Adrenal gland (tissue), 12 donors: ENCODE measurements around the gene SEMA5A. TPM values are rescaled to one million over a fixed set of nuclear protein-coding genes. Genes with fewer than 3 reads are reported as not detected.

Source experiments
- DNase-seq, 7 donors: peaks; one replicate each; pipeline ENCODE4 v3.0.0-alpha.2; 2019 to 2020
- H3K27ac ChIP-seq, 5 donors: fragments of 200-600 bp; sonication (generic) in 4 of 5; 1 replicate in 3 of 5; 2 replicates in 2 of 5; pipeline versions ENCODE4 v1.5.1 to v1.8.0; 2016 to 2020; ENCODE audit warnings: mild to moderate bottlenecking in 1 of 5
- H3K27me3 ChIP-seq: fragments of 200-600 bp; 2 replicates; pipeline ENCODE4 v1.8.0; 2021
- H3K36me3 ChIP-seq, 2 donors: fragments of 200-600 bp; replicated peaks in 1 of 2; 1 replicate in 1 of 2; 2 replicates in 1 of 2; pipeline versions ENCODE4 v1.5.1 to v1.8.0; 2018 to 2022
- H3K4me1 ChIP-seq, 2 donors: fragments of 200-600 bp; replicated peaks in 1 of 2; 1 replicate in 1 of 2; 2 replicates in 1 of 2; pipeline versions ENCODE4 v1.5.1 to v1.8.0; 2018 to 2021
- H3K4me3 ChIP-seq, 4 donors: fragments of 200-600 bp; sonication (generic) in 3 of 4; one replicate each; pipeline ENCODE4 v1.5.1; 2016 to 2018
- H3K9me3 ChIP-seq, 3 donors: fragments of 200-600 bp; sonication (generic) in 1 of 3; replicated peaks in 1 of 3; 1 replicate in 2 of 3; 2 replicates in 1 of 3; pipeline versions ENCODE4 v1.5.1 to v1.8.0; 2016 to 2021
- POLR2A ChIP-seq, 2 donors: fragments of 450-650 bp; IDR thresholded peaks; one replicate each; pipeline ENCODE4 v1.6.1; 2017; ENCODE audit warnings: antibody characterized with exemption in 2 of 2, mild to moderate bottlenecking in 2 of 2, moderate library complexity in 1 of 2
- WGBS, 4 donors: extraction: QIAGEN DNeasy Blood & Tissue Kit in 2 of 4; methylation state at CpG; one replicate each; pipeline versions ENCODE4 v1.1.5 to v1.1.7; 2013 to 2017; 5-methylcytosine and 5-hydroxymethylcytosine counted together
- intact Hi-C, 2 donors: fragments of 100-400 bp; cut with DNase I; formaldehyde crosslinking; loops; one replicate each; pipeline versions ENCODE4 v1.14.1 to v1.15.0; 2022 to 2023
- polyA plus RNA-seq, 3 donors: library from polyadenylated mRNA; stranded (reverse); fragments of 200-250 nt in 2 of 3; fragments of 350-450 nt in 1 of 3; fragmentation: Illumina TruSeq in 1 of 3; extraction: RNeasy Lipid Tissue Mini Kit (QIAGEN cat#74804) in 1 of 3; gene quantifications; one replicate each; pipeline ENCODE4 v1.2.3, GENCODE V29; 2013 to 2014
- total RNA-seq, 9 donors: library from RNA; depleted of rRNA in 4 of 9; stranded (reverse); fragments of >200 nt in 4 of 9; fragments of 120-200 nt in 1 of 9; fragmentation: NEBNext Ultra II Directional in 1 of 9; extraction: Animal tissue kit (Norgen Biotek cat#: 25700) in 1 of 9; gene quantifications; one replicate each; pipeline versions ENCODE4 v1.1.0 to v1.2.4, GENCODE V29; 2013 to 2023
- TF ChIP-seq, protein P1 (sequence below), 6 experiments: fragments of 450-650 bp in 4 of 6; fragments of 200-600 bp in 2 of 6; sonication (generic) in 1 of 6; IDR thresholded peaks; 1 replicate in 5 of 6; 2 replicates in 1 of 6; pipeline versions ENCODE4 v1.5.1 to v1.8.0; 2016 to 2021; ENCODE audit warnings: antibody characterized with exemption in 6 of 6, mild to moderate bottlenecking in 2 of 6, moderate library complexity in 1 of 6
- donor health status: healthy with polysubstance abuse.
- donor health status: Bipolar disorder and iron deficiency.
- donor health status: DM: yes; HTN: yes; CAD: no.
- donor health status: DM: no; HTN: no; CAD: no.
- donor health status: DM: no; HTN: no; CAD: no.
- donor health status: DM: yes; HTN: yes; CAD: no.

Gene SEMA5A
- total and polyA plus RNA-seq, 12 donors = 0.40 to 6.0 (median 2.6) TPM

DNA sequence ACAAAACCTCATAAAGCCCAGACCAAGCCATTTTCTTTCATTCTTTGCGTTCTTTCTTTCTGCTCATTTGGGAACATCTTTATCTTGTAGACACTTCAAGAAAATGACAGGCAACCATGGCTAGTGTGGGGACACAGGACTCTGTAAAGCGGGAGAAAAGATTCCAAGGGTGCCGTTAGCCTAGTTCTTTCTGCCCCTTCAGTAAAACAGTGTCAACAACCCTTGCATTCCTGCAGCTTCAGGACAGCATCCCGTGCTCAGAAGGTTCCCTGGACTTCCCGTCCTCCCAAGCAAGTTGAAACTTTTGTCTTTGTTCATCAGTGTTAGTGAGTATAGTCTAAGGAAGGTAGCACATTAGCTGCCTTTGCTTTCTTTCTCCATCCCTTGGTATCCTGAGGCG lies 42.4 kb upstream of the SEMA5A start:
- H3K4me3 ChIP-seq = no peak overlapping the region
- H3K4me1 ChIP-seq = no peaks in the 10 kb centered on the region
- H3K36me3 ChIP-seq = no peaks in the 10 kb centered on the region
- no peaks in the 10 kb centered on the region for H3K27me3 ChIP-seq
- 65 to 77% (median 71%) methylated on average over 6 of the region's 6 CpGs for WGBS, 4 donors
- H3K27ac ChIP-seq = no peak overlapping the region
- no peaks in the 10 kb centered on the region for H3K9me3 ChIP-seq
- TF ChIP-seq POLR2A (IDR thresholded peaks at IDR 0.05) = no peak
- TF ChIP-seq, protein P1, sequence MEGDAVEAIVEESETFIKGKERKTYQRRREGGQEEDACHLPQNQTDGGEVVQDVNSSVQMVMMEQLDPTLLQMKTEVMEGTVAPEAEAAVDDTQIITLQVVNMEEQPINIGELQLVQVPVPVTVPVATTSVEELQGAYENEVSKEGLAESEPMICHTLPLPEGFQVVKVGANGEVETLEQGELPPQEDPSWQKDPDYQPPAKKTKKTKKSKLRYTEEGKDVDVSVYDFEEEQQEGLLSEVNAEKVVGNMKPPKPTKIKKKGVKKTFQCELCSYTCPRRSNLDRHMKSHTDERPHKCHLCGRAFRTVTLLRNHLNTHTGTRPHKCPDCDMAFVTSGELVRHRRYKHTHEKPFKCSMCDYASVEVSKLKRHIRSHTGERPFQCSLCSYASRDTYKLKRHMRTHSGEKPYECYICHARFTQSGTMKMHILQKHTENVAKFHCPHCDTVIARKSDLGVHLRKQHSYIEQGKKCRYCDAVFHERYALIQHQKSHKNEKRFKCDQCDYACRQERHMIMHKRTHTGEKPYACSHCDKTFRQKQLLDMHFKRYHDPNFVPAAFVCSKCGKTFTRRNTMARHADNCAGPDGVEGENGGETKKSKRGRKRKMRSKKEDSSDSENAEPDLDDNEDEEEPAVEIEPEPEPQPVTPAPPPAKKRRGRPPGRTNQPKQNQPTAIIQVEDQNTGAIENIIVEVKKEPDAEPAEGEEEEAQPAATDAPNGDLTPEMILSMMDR (IDR thresholded peaks at IDR 0.05) = no peak
- no peak for DNase-seq
- intact Hi-C loops = no loop called here

DNA sequence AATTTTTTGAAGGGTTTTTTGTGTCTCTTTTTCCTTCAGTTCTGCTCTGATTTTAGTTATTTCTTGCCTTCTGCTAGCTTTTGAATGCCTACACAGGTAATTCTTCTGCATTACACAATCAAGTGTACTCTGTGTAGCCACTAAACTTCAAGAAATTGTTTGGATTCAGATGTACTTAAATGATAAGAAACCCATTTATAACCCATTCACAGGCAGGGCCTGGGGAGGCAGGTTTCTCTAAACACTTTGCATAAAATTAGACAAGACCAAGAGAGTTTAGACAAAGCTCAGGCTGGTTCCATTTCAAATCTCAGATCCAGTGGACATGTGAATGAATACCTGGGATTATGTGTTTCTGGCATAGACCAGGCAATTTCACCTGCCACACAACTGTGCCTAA lies 41.3 kb upstream of the SEMA5A start:
- intact Hi-C loops = no loop called here
- TF ChIP-seq POLR2A (IDR thresholded peaks at IDR 0.05) = no peak
- TF ChIP-seq, protein P1 (IDR thresholded peaks at IDR 0.05) = no peak
- no peaks in the 10 kb centered on the region for H3K36me3 ChIP-seq
- H3K4me3 ChIP-seq = no peak overlapping the region
- DNase-seq = no peak
- no peaks in the 10 kb centered on the region for H3K4me1 ChIP-seq
- H3K27ac ChIP-seq = no peak overlapping the region
- no peaks in the 10 kb centered on the region for H3K9me3 ChIP-seq
- no peaks in the 10 kb centered on the region for H3K27me3 ChIP-seq

DNA sequence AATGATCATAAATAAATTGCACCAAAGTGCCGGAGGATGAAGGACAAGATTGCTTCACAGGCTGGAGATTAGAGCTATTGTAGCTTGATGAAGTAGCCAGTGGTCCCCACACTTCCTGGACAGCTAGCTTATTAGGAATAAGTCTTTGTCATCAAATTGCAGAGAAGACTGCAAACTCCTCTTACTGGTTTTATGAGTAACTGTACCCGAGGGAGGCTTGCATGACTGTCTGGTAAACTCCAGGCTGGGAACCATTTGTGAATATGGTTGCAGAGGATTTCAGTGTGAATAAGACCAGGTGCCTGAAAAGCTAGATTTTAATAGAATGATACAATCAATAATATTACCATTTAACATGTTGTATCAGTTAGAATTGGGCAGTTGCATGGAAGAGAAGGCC lies 36.5 kb upstream of the SEMA5A start:
- Histone ChIP-seq H3K27ac (no peak overlapping the region), H3K27me3 (no peaks in the 10 kb centered on the region), H3K4me1 (no peaks in the 10 kb centered on the region), H3K36me3 (no peaks in the 10 kb centered on the region), H3K9me3 (no peaks in the 10 kb centered on the region), H3K4me3 (no peak overlapping the region)
- intact Hi-C loops = no loop called here
- TF ChIP-seq, protein P1 (IDR thresholded peaks at IDR 0.05) = no peak
- TF ChIP-seq POLR2A (IDR thresholded peaks at IDR 0.05) = no peak
- no peak for DNase-seq
- 43 to 53% (median 48%) methylated on average over 2 of the region's 2 CpGs for WGBS, 4 donors

DNA sequence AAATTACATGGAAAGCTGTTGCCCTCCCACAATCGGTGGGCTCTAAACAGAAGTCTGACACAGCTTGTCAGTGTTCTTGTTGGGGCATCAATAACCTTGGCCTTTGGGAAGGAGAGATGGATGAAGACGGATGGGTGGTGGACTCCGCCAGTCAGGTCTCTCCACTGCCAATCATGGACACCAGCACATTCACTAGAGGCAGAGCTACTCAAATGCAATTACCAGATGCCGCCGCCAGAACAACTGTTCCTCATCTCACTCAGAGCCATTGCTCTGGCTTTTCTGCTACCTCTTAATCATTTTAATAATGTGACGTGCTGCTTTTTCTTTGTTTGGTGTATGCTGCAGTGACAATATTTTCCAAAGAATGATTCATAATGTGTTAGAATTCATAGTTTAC lies 27.9 kb upstream of the SEMA5A start:
- no peaks in the 10 kb centered on the region for H3K4me1 ChIP-seq
- no peaks in the 10 kb centered on the region for H3K27me3 ChIP-seq
- H3K27ac ChIP-seq = no peak overlapping the region
- TF ChIP-seq POLR2A (IDR thresholded peaks at IDR 0.05) = no peak
- TF ChIP-seq, protein P1 (IDR thresholded peaks at IDR 0.05) = no peak
- intact Hi-C loops = no loop called here
- H3K4me3 ChIP-seq = no peak overlapping the region
- no peaks in the 10 kb centered on the region for H3K36me3 ChIP-seq
- DNase-seq = no peak
- 77 to 85% (median 81%) methylated on average over 6 of the region's 6 CpGs for WGBS, 4 donors
- no peaks in the 10 kb centered on the region for H3K9me3 ChIP-seq
